GM19023 (cell line): ENCODE results near the gene KRT6B.
"Not testable (repeated sequence)": the region's sequence is repeated elsewhere in the genome, so short reads cannot be mapped to it uniquely, and the experiment has no call there.

ENCODE experiments used
- ATAC-seq: cut with Tn5 transposase; IDR thresholded peaks from one replicate; pipeline ENCODE4 v1.9.1; 2021; ENCODE audit warnings: mild to moderate bottlenecking, moderate library complexity; ENCODE audit not compliant: unreplicated experiment

The KRT6B gene

DNA sequence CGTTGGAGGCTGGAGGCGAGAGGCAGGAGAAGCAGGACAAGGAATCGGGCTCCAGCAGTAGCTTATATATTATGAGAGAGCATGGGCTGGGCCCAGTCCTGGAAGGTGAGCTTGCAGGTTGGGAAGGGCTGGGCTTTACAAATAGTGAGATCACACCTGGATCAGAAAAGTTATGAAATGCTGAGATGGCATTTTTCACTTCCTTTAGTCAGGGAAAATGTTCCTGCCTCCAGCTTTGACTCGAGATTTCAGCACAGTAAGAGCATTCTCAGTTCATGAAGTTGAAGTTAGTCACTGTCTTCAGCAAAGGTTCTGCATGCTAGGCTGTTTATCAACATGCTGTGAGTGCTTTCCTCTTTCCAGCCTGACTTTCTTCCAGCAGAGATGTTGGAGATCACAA lies 21.8 kb upstream of the KRT6B start, which contains the start of gene KRT6C:
Gene KRT6C, minus strand, starts transcription at position 38 of the 400 bp plus-strand sequence. CDS start 68 bp downstream, outside the sequence.
- no peak for ATAC-seq

DNA sequence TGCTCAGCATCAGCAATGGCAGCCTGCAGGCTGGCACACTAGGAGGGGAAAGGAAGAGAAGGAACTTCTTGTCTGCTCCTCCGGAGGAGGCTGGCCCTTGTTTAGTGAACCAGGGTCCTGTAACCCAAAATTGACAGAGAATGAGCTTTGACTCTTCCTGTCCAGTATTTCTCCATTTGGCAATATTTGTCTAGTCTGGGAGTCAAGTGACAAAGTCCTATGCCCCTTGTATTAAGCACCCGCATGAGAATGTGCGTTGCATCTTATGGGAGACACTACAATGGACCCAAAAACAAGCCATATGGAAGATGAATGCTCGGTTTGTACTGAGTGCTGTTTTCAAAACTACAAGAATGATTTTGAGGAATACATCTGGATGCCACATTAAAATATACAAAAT lies 17.9 kb upstream of the KRT6B start:
- no peak for ATAC-seq

DNA sequence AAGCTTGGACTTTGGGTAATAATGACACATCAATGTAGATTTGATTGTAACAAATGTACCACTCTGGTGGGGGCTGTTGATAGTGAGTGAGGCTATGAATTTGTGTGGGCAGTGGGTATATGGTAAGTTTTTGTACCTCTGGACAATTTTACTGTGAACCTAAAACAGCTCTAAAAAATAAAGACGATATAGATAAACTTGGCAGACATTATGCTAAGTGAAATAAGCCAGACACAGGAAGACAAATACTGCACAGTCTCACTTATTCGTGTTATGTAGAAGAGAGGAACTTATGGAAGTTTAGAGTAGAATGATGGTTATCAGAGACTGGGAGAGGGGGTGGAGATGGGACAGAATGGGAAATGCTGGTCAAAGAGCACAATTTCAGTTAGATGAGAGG lies 13.0 kb upstream of the KRT6B start:
- ATAC-seq, result no peak

DNA sequence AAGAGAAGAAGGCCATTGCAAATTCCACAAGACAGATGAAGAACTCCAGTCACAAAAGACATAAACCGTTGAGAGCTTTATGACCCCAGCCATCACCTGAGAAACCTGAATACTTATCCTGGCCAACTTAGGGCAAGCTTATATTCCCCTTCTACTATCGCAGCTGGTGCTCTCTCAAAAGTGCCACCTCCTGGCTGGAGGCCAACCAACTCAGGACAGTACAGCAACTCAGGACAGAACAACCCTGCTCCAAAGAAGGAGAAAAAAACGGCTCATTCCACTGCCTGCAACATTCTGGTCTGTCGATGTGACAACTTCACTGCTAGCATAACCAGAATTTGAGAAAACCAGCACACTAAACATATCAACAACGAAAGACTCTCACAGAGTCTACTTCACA lies 9.7 kb upstream of the KRT6B start:
- ATAC-seq, result no peak

DNA sequence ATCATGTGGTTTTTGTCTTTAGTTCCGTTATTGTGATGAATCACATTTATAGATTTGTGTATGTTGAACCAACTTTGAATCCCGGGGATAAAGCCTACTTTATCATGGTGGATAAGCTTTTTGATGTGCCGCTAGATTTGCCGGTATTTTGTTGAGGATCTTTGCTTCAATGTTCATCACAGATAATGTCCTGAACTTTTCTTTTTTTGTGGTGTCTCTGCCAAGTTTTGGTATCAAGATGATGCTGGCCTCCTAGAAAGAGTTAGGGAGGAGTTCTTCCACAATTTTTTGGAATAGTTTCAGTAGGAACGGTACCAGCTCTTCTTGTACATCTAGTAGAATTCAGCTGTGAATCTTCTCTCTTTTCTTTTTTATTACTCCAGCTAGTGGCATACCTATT lies 6.9 kb upstream of the KRT6B start:
- no peak for ATAC-seq

DNA sequence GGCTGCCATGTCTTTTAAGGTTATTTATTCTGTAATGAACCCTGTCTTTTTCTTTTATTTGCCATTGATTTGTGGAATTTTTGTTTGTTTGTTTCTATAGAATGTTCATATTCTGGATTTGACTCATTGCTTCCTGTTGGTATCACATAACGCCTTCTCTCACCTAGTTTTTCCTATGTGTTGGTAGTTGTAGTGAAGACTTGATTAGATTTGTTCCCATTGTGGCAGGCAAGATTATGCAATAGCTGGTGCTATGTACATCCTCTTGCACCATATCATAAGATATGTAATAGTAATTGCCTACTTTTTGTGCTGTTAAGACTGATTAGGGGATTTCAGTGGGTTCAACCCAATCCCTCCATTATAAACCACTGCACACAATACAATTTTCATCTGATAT lies 3.9 kb upstream of the KRT6B start:
- ATAC-seq, result no peak

DNA sequence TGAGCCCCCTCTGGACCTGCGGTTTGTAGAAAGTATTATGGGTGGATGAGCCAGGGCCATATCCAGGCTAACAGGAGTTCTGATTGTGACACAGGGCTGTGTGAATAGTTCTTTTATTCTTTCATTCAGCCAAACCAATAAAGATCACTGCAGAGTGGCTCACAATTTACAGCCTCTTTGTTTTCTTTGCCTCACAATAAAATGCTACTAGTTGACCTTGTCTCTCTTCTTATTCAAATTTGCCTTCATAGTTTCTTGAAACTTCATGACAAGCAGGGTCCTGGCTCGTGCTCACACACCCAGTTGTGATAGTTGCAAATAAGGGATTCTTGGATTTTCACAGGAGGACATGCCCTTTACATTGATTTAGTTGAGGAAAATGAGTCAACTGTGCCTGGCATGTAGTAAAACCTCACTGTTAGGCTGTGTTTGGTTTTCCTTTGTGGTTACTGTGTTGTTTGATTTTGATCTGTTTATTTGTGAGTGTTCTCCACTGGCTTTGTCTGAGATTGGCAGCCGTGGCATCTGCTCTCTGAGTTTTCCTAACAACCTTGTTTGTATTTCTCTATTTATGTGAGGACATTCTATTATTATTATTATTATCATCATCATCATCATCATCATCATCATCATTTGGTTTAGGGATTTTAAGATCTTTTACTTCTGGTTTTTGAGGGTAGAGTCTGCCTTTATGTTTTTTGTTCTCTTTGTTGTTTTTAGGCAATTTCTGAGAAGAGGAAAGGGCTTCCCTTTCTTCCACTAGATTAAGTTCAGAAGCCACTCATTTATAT lies 2.7 kb upstream of the KRT6B start:
- ATAC-seq, result no peak

DNA sequence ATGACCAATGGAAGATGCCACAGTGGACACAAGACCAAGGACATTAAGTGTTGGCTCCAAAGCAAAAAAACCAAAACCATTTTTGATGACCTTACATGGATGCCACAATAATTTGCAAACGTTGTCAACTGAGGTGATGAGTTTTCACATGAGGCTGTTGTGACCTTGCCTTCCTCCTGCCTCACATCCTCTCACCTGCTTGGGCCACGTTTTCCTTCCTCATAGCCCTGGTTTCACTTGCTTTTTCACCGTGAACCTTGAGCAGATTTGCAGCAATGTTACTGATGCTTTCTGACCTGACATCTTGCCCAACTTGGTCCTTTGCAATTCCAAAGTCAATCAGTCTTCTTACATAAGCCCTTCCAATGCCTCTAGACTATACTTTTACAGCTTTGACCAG lies 3.7 kb downstream of the KRT6B start:
- no peak for ATAC-seq

DNA sequence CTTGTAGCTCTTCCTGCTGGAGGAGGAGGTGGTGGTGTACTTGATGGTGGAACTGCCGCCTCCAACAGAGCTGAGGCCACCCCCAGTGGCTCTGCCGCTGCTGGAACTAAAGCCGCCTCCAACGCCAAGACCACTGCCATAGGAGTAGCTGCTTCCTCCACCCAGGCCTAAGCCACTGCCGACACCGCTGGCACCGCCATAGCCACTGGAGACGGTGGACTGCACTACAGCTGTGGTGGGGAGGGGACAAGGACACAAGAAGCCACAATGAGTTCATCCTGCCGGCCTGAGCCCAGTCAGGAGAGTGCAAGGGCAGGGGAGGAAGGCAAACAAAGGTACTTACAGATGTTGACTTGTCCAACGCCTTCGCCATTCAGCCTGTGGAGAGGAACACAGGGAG lies 4.8 kb downstream of the KRT6B start:
- ATAC-seq, result not testable (repeated sequence)

DNA sequence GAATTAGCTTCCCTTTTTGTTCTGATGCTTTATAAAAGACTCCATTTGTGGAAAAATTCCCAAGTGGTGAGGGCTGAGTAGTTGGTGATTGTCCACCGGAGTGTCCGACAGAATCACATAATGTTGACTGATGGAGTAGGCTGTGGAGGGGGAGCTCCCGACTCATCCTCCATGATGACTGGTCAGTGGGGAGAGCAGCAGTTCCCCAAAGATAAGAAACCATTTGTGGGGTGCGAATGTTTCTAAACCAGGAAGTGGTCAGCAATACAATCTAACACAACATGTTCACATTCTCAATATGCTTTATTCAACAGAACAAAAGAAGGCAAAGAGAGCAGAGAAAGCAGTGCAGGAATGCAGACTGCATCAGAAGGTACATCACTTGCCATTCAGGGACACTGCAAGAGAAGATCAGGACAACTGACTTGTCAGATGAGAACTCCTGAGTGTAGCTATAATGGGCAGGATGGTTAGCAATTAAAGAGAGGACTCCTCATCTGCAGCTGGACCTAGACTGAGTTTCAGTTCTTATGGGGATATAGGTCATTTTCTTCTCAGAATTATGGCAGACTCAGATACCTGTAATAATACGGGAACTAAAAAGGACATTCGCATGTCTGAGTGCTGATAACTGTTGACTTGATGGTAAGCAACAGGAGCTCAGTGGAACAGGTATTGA lies 5.4 kb downstream of the KRT6B start:
- ATAC-seq, result no peak

DNA sequence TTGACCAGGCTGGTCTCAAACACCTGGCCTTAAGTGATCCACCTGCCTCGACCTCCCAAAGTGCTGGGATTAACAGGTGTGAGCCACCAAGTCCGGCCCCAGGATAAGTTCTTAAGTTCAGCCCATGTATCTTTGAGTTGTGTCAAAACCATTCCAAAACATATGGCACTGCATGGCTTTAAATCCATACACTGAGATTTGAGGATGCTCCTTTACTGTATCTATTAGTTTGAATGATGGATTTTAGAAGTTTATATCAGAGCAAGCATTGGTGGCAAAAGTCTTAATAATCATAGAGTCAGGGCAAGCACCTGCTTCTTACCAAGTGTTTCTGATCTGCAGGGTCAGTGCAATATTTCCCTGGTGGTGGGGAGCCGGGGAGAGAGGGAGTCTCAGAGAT lies 6.1 kb downstream of the KRT6B start:
- no peak for ATAC-seq

DNA sequence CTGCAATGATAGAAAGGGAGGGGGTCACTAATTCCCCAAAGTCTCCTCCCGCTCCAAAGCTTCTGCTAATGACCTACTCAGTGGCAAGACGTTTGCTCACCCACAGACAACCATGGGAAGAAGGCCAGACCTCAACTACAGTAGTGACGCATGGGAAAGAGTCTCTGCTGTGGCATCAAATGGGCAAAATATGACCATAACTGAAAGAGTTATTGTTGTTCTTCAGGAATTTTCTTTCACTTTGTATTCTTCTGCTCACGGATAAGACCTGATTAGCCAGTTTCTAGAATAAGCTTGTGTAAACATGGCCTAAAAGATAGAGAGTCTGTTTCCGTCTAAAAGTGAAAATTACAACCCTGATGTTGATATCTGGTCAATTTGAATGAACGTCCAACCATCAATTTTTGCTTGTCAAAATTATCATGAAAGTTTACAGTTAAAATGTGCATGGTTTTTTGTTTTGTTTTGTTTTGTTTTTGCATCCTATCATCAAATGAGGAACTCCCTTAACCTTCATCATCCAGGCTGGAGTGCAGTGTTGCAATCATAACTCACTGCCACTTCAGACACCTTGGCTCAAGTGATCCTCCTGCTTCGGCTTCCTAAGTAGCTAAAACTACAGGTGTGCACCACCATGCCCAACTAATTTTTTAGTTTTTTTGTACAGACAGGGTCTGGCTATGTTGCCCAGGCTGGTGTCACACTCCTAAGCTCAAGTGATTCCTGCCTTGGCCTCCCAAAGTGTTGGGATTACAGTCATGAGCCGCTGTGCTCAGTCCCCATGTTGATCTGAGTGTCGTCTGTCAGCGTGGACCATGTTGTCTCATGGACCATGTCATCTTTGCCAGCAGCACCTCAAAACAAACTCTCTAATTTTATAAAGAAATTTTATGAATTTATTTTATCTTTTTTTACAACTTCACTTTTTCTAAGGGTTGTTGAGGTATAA lies 7.0 kb downstream of the KRT6B start:
- no peak for ATAC-seq

DNA sequence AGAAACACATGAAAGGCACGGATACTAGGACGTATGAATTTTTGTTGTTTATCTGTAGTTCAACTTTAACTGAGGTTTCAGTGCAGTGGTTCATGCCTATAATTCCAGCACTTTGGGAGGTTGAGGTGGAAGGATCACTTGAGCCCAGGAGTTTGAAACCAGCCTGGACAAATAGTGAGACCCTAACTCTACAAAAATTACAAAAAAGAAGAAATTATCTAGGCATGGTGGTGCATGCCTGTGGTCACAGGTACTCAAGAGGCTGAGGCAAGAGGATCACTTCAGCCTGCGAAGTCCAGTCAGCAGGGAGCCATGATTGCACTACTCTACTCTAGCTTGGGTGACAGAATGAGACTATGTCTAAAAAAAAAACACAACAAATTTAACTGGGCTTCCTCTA lies 8.0 kb downstream of the KRT6B start:
- ATAC-seq, result no peak

DNA sequence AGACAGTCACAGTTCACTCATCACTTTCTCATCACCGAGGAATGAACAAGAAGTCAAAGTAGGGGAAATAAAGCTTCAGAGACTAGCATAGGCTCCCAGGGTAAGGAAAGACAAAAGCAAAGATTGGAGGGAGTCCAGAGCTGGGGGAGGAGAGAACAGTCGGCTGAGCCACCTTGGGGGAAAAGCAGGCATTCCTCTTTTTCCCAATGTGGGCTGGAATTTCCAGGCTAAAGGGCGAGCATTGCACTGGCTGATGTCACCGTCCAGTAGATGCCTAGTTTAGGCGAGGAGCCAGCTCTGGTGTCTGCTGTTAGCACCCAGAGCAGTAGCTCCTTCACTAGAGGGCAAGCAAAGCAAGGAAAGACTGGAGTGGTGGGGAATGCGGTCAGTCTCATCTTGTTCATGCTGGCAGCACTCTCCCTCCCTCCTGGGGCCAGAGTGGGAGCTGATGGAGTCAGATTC lies 9.3 kb downstream of the KRT6B start:
- no peak for ATAC-seq

DNA sequence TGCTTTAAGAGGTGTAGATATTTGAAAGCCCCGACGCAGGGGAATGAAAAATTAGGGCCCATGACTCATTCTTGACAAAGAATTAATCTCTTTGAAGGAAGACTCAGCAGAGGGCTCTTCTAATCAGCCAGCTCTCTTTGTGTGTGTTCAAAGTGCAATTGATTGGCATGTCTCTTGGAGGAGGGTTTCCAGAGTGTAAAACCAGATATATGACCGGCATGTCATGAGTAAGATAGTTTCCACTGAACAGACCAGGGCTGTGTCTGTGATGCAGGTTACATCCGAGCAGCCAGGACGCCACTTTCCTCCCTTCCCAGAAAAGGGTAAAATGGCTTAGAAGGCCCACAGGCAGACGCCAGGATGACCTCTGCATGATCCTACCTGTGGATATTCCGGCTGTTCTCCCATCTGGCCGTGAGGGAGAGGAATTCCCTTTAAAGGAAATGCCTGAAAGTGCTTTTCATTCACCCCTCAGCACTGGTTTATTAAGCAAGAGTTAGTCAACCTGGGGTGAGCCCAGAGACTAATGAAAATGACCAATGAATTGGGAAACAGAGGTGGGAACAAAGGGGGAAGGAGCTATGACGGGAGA lies 10.5 kb downstream of the KRT6B start:
- ATAC-seq, result no peak

DNA sequence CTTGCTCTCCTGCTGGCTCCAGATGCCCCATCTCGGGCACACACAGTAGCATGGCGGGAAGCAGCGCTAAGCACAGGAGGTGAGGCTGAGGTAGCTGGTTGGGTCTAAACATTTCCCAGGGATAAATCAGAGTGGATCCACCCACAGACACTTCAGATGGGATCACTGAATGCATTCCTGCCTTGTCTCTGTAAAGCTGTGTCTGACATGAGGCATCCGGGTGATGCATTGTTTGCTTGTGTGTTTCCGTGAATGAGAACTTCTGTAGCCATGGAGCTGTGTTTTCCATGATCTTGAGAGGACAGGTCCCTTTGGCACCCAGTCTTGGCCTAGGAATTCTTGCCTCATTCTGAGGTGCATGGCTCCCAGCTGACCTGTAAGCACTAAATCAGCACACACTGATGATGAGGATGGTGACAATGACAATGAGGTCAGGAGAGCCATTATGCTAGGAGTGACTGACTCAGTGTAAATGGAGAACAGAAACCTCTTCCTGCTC lies 11.1 kb downstream of the KRT6B start:
- ATAC-seq, result no peak

DNA sequence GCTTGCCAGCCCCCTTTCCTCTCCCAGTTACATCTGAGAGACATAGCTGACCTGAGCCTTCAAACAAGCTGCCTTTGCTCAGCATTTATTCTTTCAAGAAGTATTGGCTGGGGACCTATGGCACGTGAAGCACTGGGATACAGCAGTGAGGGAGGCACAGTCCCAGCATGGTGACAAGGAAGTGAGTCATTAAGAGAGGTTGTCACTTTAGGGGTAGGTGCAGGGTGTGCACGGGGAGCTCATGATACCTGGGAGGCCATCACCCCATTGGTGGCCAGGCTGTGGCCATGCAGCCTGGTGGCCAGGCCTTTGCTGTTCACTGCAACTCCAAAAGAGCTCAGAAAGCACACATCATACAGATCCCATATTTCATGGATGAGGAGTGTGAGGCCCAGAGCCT lies 12.1 kb downstream of the KRT6B start:
- ATAC-seq, result no peak

DNA sequence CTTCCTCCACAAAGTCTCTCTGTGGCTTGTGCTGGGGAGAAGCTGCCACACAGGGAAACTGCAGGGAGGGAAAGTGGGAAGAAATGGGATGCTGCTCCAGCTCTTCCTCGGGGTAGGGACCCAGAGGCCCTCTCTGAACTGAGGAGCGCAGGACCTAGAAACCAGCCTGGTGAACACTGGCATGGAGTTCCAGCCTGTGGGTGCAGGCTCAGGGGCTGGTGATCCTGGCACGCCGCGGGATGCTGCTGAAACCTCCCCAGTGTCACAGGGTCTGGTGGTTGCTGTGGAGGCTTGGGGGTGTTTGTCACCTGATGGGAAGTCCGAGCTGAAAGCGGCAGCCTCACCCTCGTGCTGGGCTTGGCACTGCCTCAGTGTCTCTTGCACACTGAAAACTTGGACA lies 12.5 kb downstream of the KRT6B start:
- ATAC-seq, result no peak

DNA sequence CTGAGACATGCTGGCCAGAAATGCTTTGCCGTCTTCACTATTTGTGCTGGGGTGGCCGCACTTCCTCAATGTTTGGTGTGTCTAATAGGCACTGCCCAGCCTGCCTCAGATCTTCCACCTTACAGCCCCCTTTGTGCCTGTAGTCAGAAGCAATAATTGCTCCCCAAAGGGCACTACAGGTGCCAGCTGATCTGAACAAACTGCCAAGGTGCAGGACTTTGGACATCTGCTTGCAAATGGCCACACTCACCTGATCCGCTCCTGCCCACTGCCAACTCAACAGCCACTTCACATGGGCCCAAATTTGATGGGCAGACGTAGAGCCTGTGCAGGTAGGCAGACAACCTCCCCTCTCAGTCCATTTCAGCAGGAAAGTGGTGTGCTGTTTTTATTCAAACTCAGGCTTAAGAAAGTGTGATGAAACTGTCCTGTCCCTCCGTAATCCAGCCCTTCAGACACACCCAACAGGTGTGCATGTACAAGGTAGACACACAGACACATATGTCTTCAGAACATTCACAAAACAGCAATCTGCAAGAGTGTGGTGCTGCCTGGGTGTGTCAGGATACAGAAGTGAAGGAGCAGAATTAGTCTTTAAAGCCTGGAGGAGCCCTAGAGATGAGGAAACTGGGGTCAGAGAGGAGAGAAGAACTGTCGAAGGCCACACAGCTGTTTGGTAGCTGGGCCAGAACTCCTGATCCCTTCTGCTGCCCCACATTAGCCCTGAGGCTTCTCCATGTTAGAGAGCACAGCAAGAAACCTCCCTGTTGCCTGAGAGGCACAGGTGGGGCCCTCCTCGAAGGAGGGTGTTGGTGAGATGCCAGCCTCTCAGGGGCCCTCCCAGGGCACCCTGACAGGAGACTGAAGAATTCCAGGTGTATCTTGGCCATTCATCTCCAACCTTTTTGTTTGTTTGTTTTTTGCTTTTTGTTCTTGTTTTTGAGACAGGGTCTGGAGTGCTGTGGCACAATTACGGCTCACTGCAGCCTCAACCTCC lies 13.3 kb downstream of the KRT6B start:
- no peak for ATAC-seq

DNA sequence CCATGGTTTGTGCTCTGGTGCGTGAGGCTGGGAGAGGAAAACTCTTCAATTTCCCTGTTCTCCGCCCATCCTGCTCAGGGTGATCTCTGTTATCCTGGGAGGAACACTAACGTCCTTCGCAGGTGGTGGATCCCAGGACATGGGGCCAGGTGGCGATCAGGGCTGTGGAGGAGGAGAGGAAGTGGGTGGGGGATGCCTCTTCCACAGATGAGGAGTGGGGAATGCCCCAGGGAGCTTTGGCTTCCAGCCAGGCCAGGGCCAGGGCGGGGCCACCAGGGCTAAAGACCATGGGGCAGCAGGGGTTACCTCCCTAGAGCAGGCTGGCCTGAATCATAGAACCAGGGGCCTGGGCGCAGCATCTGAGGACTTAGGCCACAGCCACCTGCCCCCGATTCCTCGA lies 14.4 kb downstream of the KRT6B start:
- ATAC-seq, result no peak
